Skeletal muscle satellite cell (primary cell): ENCODE results near the gene CDH23.

ENCODE experiments used
- H3K27me3 ChIP-seq: 2 replicates; pipeline ENCODE4 v1.7.0; 2013; ENCODE audit warnings: low read length; ENCODE audit not compliant: control insufficient read depth, insufficient read depth
- H3K36me3 ChIP-seq: 2 replicates; pipeline ENCODE4 v1.7.0; 2013; ENCODE audit warnings: mild to moderate bottlenecking, control low read depth, low read length; ENCODE audit not compliant: insufficient read depth
- H3K4me1 ChIP-seq: 2 replicates; pipeline ENCODE4 v1.7.0; 2013; ENCODE audit warnings: low read length; ENCODE audit not compliant: control insufficient read depth, insufficient read depth
- H3K4me2 ChIP-seq: 2 replicates; pipeline ENCODE4 v1.7.0; 2013; ENCODE audit warnings: mild to moderate bottlenecking, low read length
- H3K4me3 ChIP-seq: 2 replicates; pipeline ENCODE4 v1.7.0; 2013; ENCODE audit warnings: low read length
- H3K9ac ChIP-seq: 2 replicates; pipeline ENCODE4 v1.7.0; 2013; ENCODE audit warnings: mild to moderate bottlenecking, low read depth, low read length, moderate library complexity
- H3K9me3 ChIP-seq: replicated peaks from 2 replicates; pipeline ENCODE4 v1.7.0; 2013; ENCODE audit warnings: mild to moderate bottlenecking, control low read depth, low read length

The CDH23 gene

GRCh38 chr10:71720288-71720687, 323.6 kb downstream of the CDH23 start:
- no peak overlapping the region for H3K4me3 ChIP-seq
- H3K9me3 ChIP-seq = no peaks in the 10 kb centered on the region
- H3K9ac ChIP-seq = no peak overlapping the region
- no peaks in the 10 kb centered on the region for H3K36me3 ChIP-seq
- no peaks in the 10 kb centered on the region for H3K4me1 ChIP-seq
- H3K27me3 ChIP-seq = peaks cover 27% of the 10 kb centered on the region
- no peak overlapping the region for H3K4me2 ChIP-seq

GRCh38 chr10:71721313-71721712, 324.6 kb downstream of the CDH23 start:
- Histone ChIP-seq H3K9me3 (no peaks in the 10 kb centered on the region), H3K9ac (no peak overlapping the region), H3K27me3 (peaks cover 30% of the 10 kb centered on the region)

GRCh38 chr10:71722849-71723248, 326.1 kb downstream of the CDH23 start:
- Histone ChIP-seq H3K4me1 (no peaks in the 10 kb centered on the region), H3K9ac (no peak overlapping the region), H3K36me3 (no peaks in the 10 kb centered on the region), H3K4me2 (no peak overlapping the region), H3K9me3 (no peaks in the 10 kb centered on the region), H3K4me3 (no peak overlapping the region), H3K27me3 (peaks cover 41% of the 10 kb centered on the region)

More at GRCh38 chr10:71721313-71721712, 324.6 kb downstream of the CDH23 start:
- Histone ChIP-seq H3K4me1 (no peaks in the 10 kb centered on the region), H3K4me3 (no peak overlapping the region), H3K36me3 (no peaks in the 10 kb centered on the region), H3K4me2 (no peak overlapping the region)

- H3K9ac ChIP-seq = no peak overlapping the region
- peaks cover 3% of the 10 kb centered on the region for H3K4me1 ChIP-seq
- no peaks in the 10 kb centered on the region for H3K36me3 ChIP-seq
- no peaks in the 10 kb centered on the region for H3K9me3 ChIP-seq
- H3K4me3 ChIP-seq = no peak overlapping the region
- H3K4me2 ChIP-seq = no peak overlapping the region
- H3K27me3 ChIP-seq = peaks cover 44% of the 10 kb centered on the region
Observed at GRCh38 chr10:71723311-71723710, 326.6 kb downstream of the CDH23 start.

GRCh38 chr10:71724539-71724938, 327.8 kb downstream of the CDH23 start:
- Histone ChIP-seq H3K4me2 (no peak overlapping the region), H3K27me3 (peaks cover 46% of the 10 kb centered on the region), H3K4me3 (no peak overlapping the region), H3K9ac (no peak overlapping the region), H3K36me3 (no peaks in the 10 kb centered on the region), H3K9me3 (no peaks in the 10 kb centered on the region), H3K4me1 (peaks cover 6% of the 10 kb centered on the region)

- no peak overlapping the region for H3K9ac ChIP-seq
- H3K4me1 ChIP-seq = peaks cover 6% of the 10 kb centered on the region
- H3K9me3 ChIP-seq = no peaks in the 10 kb centered on the region
- no peak overlapping the region for H3K4me2 ChIP-seq
- no peak overlapping the region for H3K4me3 ChIP-seq
- peaks cover 46% of the 10 kb centered on the region for H3K27me3 ChIP-seq
- H3K36me3 ChIP-seq = no peaks in the 10 kb centered on the region
Observed at GRCh38 chr10:71725249-71725648, 328.5 kb downstream of the CDH23 start.

GRCh38 chr10:71725998-71726579, 329.4 kb downstream of the CDH23 start:
- Histone ChIP-seq H3K4me1 (peaks cover 6% of the 10 kb centered on the region), H3K4me2 (no peak overlapping the region), H3K4me3 (no peak overlapping the region), H3K27me3 (peaks cover 37% of the 10 kb centered on the region), H3K9ac (no peak overlapping the region), H3K36me3 (no peaks in the 10 kb centered on the region), H3K9me3 (no peaks in the 10 kb centered on the region)

GRCh38 chr10:71726580-71727104, 329.9 kb downstream of the CDH23 start:
- peaks cover 37% of the 10 kb centered on the region for H3K27me3 ChIP-seq
- H3K4me2 ChIP-seq = no peak overlapping the region
- peaks cover 6% of the 10 kb centered on the region for H3K4me1 ChIP-seq
- no peak overlapping the region for H3K9ac ChIP-seq
- no peak overlapping the region for H3K4me3 ChIP-seq
- no peaks in the 10 kb centered on the region for H3K36me3 ChIP-seq
- no peaks in the 10 kb centered on the region for H3K9me3 ChIP-seq

GRCh38 chr10:71727105-71727737, 330.5 kb downstream of the CDH23 start:
- H3K36me3 ChIP-seq = no peaks in the 10 kb centered on the region
- H3K9ac ChIP-seq = no peak overlapping the region
- no peak overlapping the region for H3K4me2 ChIP-seq
- peaks cover 6% of the 10 kb centered on the region for H3K4me1 ChIP-seq
- H3K9me3 ChIP-seq = no peaks in the 10 kb centered on the region
- H3K4me3 ChIP-seq = no peak overlapping the region
- peaks cover 34% of the 10 kb centered on the region for H3K27me3 ChIP-seq

GRCh38 chr10:71727738-71728737, 331.3 kb downstream of the CDH23 start:
- Histone ChIP-seq H3K4me2 (peak overlapping the region; percentile 10), H3K9ac (no peak overlapping the region), H3K9me3 (no peaks in the 10 kb centered on the region), H3K27me3 (peaks cover 35% of the 10 kb centered on the region), H3K4me1 (peaks cover 6% of the 10 kb centered on the region), H3K4me3 (no peak overlapping the region), H3K36me3 (no peaks in the 10 kb centered on the region)

GRCh38 chr10:71729161-71729636, 332.5 kb downstream of the CDH23 start:
- Histone ChIP-seq H3K4me3 (no peak overlapping the region), H3K9ac (no peak overlapping the region), H3K9me3 (no peaks in the 10 kb centered on the region), H3K36me3 (no peaks in the 10 kb centered on the region), H3K4me2 (no peak overlapping the region), H3K27me3 (peaks cover 42% of the 10 kb centered on the region), H3K4me1 (peaks cover 6% of the 10 kb centered on the region)
